Measurements from ENCODE around the gene ADGRL4.
"Not testable (repeated sequence)": the region's sequence is repeated elsewhere in the genome, so short reads cannot be mapped to it uniquely, and the experiment has no call there.

ADGRL4 gene

GRCh38 chr1:78949227-78949626 is 57.3 kb downstream of the ADGRL4 start:
- intact Hi-C loops (cut with DNase I): no loop called here
- no peak for DNase-seq

- intact Hi-C loops (cut with DNase I): no loop called here
- DNase-seq: no peak
Measured at GRCh38 chr1:78919150-78919549, 87.4 kb downstream of the ADGRL4 start.

GRCh38 chr1:78918157-78918556 is 88.4 kb downstream of the ADGRL4 start:
- intact Hi-C loops (cut with DNase I): no loop called here
- no peak for DNase-seq

- no peak for DNase-seq
Measured at GRCh38 chr1:78916986-78917385, 89.5 kb downstream of the ADGRL4 start.

GRCh38 chr1:78913950-78914349 is 92.6 kb downstream of the ADGRL4 start:
- DNase-seq: no peak
- intact Hi-C loops (cut with DNase I): no loop called here

More at GRCh38 chr1:78916986-78917385, 89.5 kb downstream of the ADGRL4 start:
- intact Hi-C loops (cut with DNase I): no loop called here

GRCh38 chr1:78911956-78912880 is 94.3 kb downstream of the ADGRL4 start:
- DNase-seq: no peak
- intact Hi-C loops (cut with DNase I): no loop called here

- intact Hi-C loops (cut with DNase I): no loop called here
- DNase-seq: no peak
Measured at GRCh38 chr1:78902641-78903040, 103.9 kb downstream of the ADGRL4 start.

- intact Hi-C loops (cut with DNase I): no loop called here
- DNase-seq: no peak
Measured at GRCh38 chr1:78894811-78895210, 111.7 kb downstream of the ADGRL4 start.

GRCh38 chr1:78892260-78892840 is 114.2 kb downstream of the ADGRL4 start:
- no peak for DNase-seq
- intact Hi-C loops (cut with DNase I): no loop called here

GRCh38 chr1:78887458-78887857 is 119.1 kb downstream of the ADGRL4 start:
- no peak for DNase-seq
- intact Hi-C loops (cut with DNase I): no loop called here

GRCh38 chr1:78884685-78885452 is 121.7 kb downstream of the ADGRL4 start:
- DNase-seq: no peak
- intact Hi-C loops (cut with DNase I): no loop called here

GRCh38 chr1:78880223-78880622 is 126.3 kb downstream of the ADGRL4 start:
- no peak for DNase-seq
- intact Hi-C loops (cut with DNase I): no loop called here

GRCh38 chr1:78875986-78876385 is 130.5 kb downstream of the ADGRL4 start:
- not testable (repeated sequence) for DNase-seq

GRCh38 chr1:78872801-78873200 is 133.7 kb downstream of the ADGRL4 start:
- DNase-seq; intact Hi-C loops (cut with DNase I): not testable (repeated sequence)

More at GRCh38 chr1:78875986-78876385, 130.5 kb downstream of the ADGRL4 start:
- intact Hi-C loops (cut with DNase I): not testable (repeated sequence)

- intact Hi-C loops (cut with DNase I): no loop called here
- DNase-seq: no peak
Measured at GRCh38 chr1:78871249-78871648, 135.3 kb downstream of the ADGRL4 start.

GRCh38 chr1:78869136-78869535 is 137.4 kb downstream of the ADGRL4 start:
- DNase-seq: no peak
- intact Hi-C loops (cut with DNase I): no loop called here

- no peak for DNase-seq
- intact Hi-C loops (cut with DNase I): no loop called here
Measured at GRCh38 chr1:78864175-78864574, 142.4 kb downstream of the ADGRL4 start.

GRCh38 chr1:78856096-78856495 is 150.4 kb downstream of the ADGRL4 start:
- DNase-seq: no peak
- intact Hi-C loops (cut with DNase I): no loop called here

GRCh38 chr1:78855258-78855657 is 151.3 kb downstream of the ADGRL4 start:
- no peak for DNase-seq
- intact Hi-C loops (cut with DNase I): no loop called here

- DNase-seq: no peak
- intact Hi-C loops (cut with DNase I): no loop called here
Measured at GRCh38 chr1:78854556-78854955, 152.0 kb downstream of the ADGRL4 start.
